ENCODE data around the gene MTF1.

Gene MTF1

DNA sequence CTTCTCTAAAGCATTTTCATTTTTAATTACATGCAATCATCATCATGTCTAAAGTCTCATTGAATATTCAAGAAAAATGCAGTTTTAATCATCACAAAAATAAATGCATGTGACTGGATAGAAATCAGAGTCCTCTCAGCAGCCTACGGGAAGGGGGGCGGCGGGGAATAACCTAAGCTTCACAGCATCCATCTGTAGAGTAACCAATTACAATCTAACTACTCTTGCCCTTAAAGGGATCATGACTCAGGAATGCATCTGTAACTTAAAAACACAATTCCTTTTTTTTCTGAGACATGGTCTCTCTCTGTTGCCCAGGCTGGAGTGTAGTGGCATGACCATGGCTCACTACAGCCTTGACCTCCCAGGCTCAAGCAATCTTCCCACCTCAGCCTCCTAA, 22.6 kb downstream of the MTF1 start:
- ChIA-PET POLR2A (no interaction called here), CTCF (interaction anchor here (0.6 to 1.2 kb wide), 4 partner anchors 15 to 1260 kb away, joined by 3 to 6 read pairs (median 3); no protein-coding TSS in a partner anchor)
- Histone ChIP-seq H3K27ac (ENCODE audit: extremely low read depth, low read depth, low read length) (no peak overlapping the region), H3K9me3 (ENCODE audit: control insufficient read depth, insufficient read depth, low read depth, low read length) (no peaks in the 10 kb centered on the region), H3K4me1 (ENCODE audit: control insufficient read depth, insufficient read depth, low read length) (no peaks in the 10 kb centered on the region), H3K36me3 (ENCODE audit: control insufficient read depth in 2 of 2, insufficient read depth in 1 of 2, low read length in 2 of 2) (peaks cover 29 to 87% of the 10 kb centered on the region in 2 experiments), H3K4me3 (ENCODE audit: low read depth, low read length) (no peak overlapping the region)
- no peak for TF ChIP-seq ZNF16 (tag by site-specific recombination; IDR thresholded peaks at IDR 0.05; ENCODE audit: low read depth)
- TF ChIP-seq ZNF521 (tag by site-specific recombination; IDR thresholded peaks at IDR 0.05): no peak
- TF ChIP-seq ZNF223 (tag by site-specific recombination; IDR thresholded peaks at IDR 0.05): no peak
- no peak for TF ChIP-seq ZNF677 (tag by site-specific recombination; IDR thresholded peaks at IDR 0.05)
- TF ChIP-seq ZNF555 (tag by site-specific recombination; conservative IDR thresholded peaks at IDR 0.05): no peak
- TF ChIP-seq ZNF211 (tag by site-specific recombination; IDR thresholded peaks at IDR 0.05; ENCODE audit: low read depth): no peak
- TF ChIP-seq ZNF426 (tag by site-specific recombination; IDR thresholded peaks at IDR 0.05): no peak
- TF ChIP-seq MEIS1 (CRISPR knock-in tag; IDR thresholded peaks at IDR 0.05; ENCODE audit: borderline replicate concordance): no peak
- no peak for TF ChIP-seq ZNF174 (tag by site-specific recombination; IDR thresholded peaks at IDR 0.05)

GRCh38 chr1:37831809-37832208, 27.6 kb downstream of the MTF1 start:
- no peak overlapping the region for H3K4me3 ChIP-seq (ENCODE audit: low read depth, low read length)
- H3K27ac ChIP-seq (ENCODE audit: extremely low read depth, low read depth, low read length): no peak overlapping the region
- POLR2A ChIA-PET: no interaction called here
- H3K9me3 ChIP-seq (ENCODE audit: control insufficient read depth, insufficient read depth, low read depth, low read length): no peaks in the 10 kb centered on the region
- TF ChIP-seq SP3 (tag by site-specific recombination; IDR thresholded peaks at IDR 0.05) (no peak), ZNF692 (tag by site-specific recombination; IDR thresholded peaks at IDR 0.05) (no peak), HOXC10 (CRISPR knock-in tag; IDR thresholded peaks at IDR 0.05) (no peak), ZNF624 (tag by site-specific recombination; IDR thresholded peaks at IDR 0.05) (no peak), ZNF558 (tag by site-specific recombination; IDR thresholded peaks at IDR 0.05) (no peak)
- TF ChIP-seq, protein P1, sequence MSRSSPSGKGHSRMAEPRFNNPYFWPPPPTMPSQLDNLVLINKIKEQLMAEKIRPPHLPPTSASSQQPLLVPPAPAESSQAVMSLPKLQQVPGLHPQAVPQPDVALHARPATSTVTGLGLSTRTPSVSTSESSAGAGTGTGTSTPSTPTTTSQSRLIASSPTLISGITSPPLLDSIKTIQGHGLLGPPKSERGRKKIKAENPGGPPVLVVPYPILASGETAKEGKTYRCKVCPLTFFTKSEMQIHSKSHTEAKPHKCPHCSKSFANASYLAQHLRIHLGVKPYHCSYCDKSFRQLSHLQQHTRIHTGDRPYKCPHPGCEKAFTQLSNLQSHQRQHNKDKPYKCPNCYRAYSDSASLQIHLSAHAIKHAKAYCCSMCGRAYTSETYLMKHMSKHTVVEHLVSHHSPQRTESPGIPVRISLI (tag by site-specific recombination; IDR thresholded peaks at IDR 0.05): no peak
- H3K36me3 ChIP-seq (ENCODE audit: control insufficient read depth in 2 of 2, insufficient read depth in 1 of 2, low read length in 2 of 2): peaks cover 38 to 82% of the 10 kb centered on the region in 2 experiments
- H3K4me1 ChIP-seq (ENCODE audit: control insufficient read depth, insufficient read depth, low read length): no peaks in the 10 kb centered on the region
- CTCF ChIA-PET: interaction anchor here (1.3 kb wide), 1 partner anchor 28 kb away, joined by 6 read pairs; no protein-coding TSS in a partner anchor

- CTCF ChIA-PET: interaction anchor here (1.3 kb wide), 1 partner anchor 29 kb away, joined by 6 read pairs; no protein-coding TSS in a partner anchor
- no peak overlapping the region for H3K27ac ChIP-seq (ENCODE audit: extremely low read depth, low read depth, low read length)
Observed at GRCh38 chr1:37831109-37831508, 28.3 kb downstream of the MTF1 start.

More at GRCh38 chr1:37831109-37831508, 28.3 kb downstream of the MTF1 start:
- TF ChIP-seq PRDM1 (tag by site-specific recombination; IDR thresholded peaks at IDR 0.05): no peak
- TF ChIP-seq ZNF624 (tag by site-specific recombination; IDR thresholded peaks at IDR 0.05): no peak
- no peak for TF ChIP-seq ZNF248 (tag by site-specific recombination; IDR thresholded peaks at IDR 0.05)
- no peak for TF ChIP-seq ZNF174 (tag by site-specific recombination; IDR thresholded peaks at IDR 0.05)
- TF ChIP-seq MZF1 (tag by site-specific recombination; IDR thresholded peaks at IDR 0.05; ENCODE audit: borderline replicate concordance): no peak
- no peak for TF ChIP-seq ZNF391 (tag by site-specific recombination; IDR thresholded peaks at IDR 0.05; ENCODE audit: borderline replicate concordance, low read depth)
- POLR2A ChIA-PET: no interaction called here
- no peaks in the 10 kb centered on the region for H3K9me3 ChIP-seq (ENCODE audit: control insufficient read depth, insufficient read depth, low read depth, low read length)
- H3K4me3 ChIP-seq (ENCODE audit: low read depth, low read length): no peak overlapping the region
- H3K4me1 ChIP-seq (ENCODE audit: control insufficient read depth, insufficient read depth, low read length): no peaks in the 10 kb centered on the region
- H3K36me3 ChIP-seq (ENCODE audit: control insufficient read depth in 2 of 2, insufficient read depth in 1 of 2, low read length in 2 of 2): peaks cover 38 to 83% of the 10 kb centered on the region in 2 experiments
